Stimulated activated naive CD8-positive, alpha-beta T cell treated with anti-CD3 and anti-CD28 coated beads, Interleukin-15, Interleukin-2, amounts not matched to agents 100 U/mL and 50 U/mL, for 24 hours (primary cell): ENCODE measurements around the gene PIEZO1.

Source experiments
- ATAC-seq: fragments of 150-1000 bp; cut with Tn5 transposase; one replicate; pipeline ENCODE4 v1.10.0; 2021
- DNase-seq: peaks from one replicate; pipeline ENCODE4 v3.0.0; 2021

Gene PIEZO1

DNA sequence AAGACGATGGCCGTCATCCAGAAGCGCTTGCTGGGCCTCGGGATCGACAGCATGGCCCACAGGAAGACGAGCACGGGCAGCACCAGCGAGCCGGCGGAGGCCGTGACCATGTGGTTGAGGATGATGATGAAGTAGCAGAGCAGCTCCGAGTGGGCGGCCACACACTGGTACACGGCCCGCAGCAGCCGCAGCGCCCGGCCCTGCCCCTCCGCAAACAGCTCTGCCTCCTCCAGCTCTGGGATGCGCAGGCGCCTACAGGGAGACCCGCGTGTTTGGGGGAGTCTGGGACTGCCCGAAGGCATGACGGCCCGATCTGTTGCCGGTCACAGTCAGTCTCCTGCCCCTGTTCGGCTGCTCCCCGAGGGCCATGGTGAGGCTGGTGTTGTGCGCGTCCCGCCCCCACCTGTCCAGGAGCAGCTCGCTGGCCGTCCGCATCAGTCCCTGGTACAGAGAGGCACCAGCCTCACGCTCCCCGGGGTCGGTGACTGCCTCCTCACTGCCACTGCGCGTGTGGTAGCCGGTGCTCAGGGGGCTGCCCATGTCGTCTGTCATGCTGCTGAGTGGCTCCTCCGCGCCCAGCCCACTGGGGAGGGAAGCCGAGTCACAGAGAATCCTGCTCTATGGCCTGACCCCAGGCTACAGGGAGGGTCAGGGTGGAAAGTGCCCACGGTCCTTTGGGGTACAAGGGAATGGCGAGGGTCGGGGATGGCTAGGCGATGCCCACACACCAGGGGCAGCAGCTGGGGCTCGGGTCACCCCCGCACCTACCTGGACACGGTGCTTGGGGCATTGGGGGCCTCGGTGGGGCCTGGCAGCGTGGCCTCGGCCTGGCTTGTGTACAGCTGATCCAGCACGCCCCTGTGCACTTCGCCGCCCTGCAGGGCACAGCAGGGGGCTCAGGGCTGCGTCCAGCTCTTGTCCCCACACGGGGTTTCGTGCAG, 62.9 kb downstream of the PIEZO1 start:
- ATAC-seq (no peak), DNase-seq (no peak)

DNA sequence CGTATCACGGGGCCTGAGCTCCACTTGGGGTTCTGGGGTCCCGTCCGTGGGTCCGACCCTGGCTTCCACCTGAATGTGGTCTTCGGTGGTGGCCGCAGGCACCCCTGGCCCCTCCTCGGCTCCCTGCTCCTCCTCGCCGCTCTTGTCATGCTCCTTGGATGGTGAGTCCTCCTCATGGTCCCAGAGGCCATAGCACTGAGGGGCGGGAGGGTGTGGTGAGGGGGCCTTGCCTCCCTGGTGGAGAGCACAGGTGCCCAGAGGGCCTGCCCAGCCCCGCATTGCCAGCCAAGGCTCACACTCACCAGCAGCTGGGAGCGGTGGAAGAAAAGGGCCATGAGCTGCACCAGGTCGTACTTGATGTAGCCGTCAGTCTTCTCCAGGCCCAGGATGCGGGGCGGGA, 63.8 kb downstream of the PIEZO1 start:
- ATAC-seq (no peak), DNase-seq (no peak)

DNA sequence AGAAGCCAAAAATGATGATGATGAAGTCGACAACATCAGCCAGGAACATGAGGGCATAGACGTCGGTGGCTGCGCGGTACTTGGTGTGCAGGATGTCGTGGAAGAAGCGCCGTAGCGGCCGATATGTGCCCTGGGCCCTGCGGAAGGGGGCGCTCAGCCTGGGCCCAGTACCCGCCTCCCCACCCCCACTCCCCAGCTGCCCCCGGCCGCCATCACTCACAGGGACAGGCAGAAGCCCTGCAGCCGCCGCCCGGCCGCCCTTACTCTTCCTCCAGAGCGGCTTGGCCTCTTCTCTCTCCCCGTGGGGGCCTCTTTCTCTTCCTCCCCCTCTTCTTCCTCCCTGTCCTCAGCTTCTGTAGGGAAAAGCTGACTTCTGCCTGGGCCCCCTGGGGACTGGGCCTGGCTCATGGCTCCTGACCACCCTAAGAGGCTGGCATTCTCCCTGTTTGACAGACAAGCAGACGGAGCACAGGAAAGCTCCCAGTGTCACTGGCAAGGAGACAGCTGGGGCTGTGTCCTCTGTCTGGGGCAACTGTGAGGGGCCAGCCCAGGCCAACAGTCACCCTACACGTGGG, 64.5 kb downstream of the PIEZO1 start:
- ATAC-seq, result no peak
- DNase-seq, result no peak

DNA sequence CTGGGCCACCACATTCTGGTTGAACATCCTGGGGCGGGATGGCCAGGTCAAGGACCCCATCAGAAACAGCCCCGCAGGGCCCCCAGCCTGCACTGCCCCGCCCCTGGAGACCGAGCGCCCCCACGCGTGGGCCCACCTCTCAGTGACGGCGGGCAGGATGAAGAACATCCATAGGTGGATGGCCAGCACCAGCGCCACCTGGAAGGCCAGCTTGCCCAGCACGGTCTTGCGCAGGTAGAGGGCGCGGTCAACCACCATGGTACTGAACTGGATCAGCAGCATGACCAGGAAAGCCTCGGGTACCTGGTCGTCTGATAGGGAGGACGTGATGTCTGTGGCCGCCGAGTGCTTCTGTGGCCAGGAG, 65.1 kb downstream of the PIEZO1 start:
- DNase-seq, result no peak
- ATAC-seq, result no peak

DNA sequence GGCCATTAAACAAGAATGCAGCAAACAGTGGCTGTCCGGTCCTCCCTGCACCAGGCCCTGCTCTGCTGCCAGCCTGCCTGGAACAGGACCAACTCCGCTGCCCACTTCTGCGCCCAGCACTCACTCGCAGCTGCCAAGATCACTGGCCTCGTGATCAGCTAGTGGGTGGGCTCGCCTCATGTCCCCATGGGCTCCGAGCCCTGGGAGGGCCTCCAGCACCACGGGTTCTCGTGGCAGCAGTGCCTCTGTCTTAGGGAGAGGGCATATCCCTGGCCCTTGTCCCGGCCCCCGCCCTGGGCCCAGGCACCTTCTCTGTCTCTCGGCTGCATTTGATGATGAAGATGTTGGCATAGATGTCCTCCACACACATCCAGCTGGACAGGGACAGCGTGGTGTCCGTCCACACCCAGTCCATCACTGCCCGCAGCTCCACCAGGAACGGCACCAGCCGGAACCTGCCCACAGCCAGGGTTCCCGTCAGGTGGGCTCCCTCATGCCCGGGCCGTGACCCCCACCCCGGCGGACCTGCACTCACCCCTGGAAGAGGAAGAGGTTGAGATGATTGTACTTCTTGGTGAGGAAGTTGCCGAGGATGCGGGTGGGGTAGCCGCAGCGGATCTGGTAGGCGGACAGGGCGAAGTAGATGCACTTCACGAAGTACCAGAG, 65.6 kb downstream of the PIEZO1 start:
- DNase-seq (no peak), ATAC-seq (no peak)

DNA sequence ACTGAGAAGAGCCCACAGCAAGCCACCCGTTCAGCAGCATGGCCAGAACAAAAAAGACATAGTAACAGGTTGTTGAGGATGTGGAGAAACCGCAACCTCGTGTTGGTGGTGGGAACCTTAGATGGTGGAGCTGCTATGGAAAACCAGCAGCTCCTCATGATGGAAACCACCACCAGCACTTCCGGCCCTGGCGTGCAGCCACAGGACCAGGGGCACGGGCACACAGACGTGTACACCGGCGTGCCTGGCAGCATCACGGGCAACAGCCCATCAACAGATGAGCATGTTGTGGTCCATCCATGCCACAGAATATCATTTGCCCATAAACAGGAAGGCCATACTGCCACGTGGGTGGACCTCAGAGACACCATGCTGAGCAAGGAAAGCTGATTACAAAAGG, 66.8 kb downstream of the PIEZO1 start:
- DNase-seq, result no peak
- ATAC-seq, result no peak

DNA sequence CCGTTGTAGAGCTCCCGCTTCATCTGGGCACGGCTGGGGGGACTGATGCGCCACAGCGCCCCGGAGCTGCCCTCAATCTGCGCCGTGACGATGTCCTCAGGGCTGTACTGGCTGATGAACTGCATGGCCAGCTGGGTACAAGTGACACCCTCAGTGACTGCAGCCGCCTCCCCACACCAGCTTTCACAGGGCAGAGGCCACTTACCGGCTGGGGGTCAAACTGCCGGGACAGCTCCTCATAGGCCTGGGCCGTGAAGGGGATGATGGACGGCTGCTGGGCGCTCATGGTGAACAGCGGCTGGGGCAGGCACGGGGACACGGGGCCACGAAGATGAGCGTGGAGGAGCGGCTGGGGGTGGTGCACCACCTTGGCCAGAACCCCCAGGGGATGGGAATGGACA, 68.4 kb downstream of the PIEZO1 start:
- no peak for ATAC-seq
- no peak for DNase-seq

DNA sequence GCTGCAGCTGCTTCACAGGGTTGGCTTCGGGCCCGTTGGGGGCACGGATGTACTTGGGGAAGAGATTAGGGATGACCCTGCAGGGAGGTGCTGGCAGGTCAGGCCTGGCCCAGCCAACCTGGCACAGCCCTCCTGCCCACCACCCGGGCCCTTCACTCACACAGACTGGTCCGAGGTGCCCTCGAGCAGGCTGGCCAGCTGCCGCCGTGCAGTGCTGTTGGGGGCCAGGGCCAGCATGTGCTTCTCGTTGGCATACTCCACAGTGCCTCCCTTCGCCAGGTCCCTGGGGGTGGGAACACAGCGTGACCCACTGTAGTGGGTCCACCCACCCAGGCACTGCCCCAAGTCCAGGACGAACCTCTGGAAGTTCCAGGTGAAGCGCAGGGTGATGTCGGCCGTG, 68.8 kb downstream of the PIEZO1 start:
- ATAC-seq (no peak), DNase-seq (no peak)

DNA sequence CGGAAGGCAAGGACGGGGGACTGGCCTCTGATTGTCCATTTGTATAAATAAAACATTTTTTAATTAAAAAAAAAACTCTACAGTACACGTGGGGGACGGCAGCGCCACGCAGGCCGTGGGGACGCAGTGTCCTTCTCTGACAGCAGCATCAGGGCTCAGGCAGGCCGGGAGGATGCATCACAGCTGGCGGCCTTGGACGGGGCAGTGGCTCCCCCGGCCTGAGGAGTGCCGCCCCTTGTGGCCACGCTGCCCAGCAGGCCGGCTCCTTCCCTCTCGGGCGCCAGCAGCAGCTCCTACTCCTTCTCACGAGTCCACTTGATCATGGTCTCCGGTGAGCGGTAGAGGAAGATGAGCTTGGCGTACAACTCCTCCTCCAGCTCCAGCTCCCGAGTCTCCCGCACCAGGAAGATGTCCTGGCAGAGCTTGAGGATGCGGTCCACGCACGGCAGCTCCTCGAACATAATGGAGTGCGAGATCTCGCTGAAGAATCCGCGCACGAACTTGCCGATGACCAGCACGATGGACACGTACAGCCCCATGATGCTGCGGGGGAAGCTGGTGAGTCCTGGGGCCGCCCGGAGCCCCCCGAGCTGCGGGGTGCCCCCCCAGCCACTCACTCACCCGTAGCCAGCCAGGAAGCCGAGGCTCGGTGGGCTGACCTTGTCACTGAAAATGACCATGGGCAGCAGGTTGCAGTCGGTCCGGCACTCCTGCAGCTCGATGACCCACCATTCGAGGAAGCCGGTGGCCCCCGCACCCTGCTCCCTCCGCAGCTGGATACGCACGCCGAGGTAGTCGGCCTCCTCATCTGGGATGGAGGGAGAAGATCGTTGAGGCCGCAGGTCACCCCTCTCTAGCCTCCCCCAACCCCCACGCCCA, 69.5 kb downstream of the PIEZO1 start:
- no peak for ATAC-seq
- no peak for DNase-seq

DNA sequence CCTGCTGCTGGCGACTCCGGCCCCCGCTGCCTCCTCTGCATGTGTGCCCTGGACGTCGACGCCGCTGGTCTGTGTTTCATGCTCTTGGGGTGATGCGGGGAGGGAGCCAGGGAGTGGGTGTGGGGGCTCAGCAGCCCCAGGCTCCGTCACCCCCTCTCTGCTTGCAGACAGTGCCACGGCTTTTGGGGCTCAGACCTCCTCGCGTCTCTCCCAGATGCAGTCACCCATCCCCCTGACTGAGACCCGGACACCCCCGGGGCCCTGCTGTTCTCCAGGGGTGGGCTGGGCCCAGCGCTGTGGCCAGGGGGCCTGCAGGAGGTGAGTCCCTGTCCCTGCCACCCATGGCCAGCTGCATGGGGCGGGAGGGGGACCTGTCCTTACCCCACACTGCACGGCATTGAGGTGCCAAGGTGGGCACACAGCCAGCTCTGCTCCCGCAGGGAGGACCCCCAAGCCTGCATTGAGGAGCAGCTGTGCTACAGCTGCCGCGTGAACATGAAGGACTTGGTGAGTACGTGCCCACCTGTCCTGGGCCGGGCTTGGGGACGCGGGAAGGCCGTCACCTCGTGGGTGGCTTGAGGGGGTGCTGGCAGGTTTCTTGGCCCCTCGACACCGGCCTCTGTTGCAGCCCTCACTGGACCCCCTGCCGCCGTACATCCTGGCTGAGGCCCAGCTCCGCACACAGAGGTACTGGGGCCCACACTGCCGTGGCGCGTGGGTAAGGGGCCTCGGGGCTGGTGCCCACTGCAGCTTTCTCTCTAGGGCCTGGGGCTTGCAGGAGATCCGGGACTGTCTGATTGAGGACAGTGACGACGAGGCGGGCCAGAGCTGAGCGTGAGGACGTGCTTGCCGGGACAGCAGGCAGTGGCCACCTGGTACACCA, 70.4 kb downstream of the PIEZO1 start:
- no peak for ATAC-seq

DNA sequence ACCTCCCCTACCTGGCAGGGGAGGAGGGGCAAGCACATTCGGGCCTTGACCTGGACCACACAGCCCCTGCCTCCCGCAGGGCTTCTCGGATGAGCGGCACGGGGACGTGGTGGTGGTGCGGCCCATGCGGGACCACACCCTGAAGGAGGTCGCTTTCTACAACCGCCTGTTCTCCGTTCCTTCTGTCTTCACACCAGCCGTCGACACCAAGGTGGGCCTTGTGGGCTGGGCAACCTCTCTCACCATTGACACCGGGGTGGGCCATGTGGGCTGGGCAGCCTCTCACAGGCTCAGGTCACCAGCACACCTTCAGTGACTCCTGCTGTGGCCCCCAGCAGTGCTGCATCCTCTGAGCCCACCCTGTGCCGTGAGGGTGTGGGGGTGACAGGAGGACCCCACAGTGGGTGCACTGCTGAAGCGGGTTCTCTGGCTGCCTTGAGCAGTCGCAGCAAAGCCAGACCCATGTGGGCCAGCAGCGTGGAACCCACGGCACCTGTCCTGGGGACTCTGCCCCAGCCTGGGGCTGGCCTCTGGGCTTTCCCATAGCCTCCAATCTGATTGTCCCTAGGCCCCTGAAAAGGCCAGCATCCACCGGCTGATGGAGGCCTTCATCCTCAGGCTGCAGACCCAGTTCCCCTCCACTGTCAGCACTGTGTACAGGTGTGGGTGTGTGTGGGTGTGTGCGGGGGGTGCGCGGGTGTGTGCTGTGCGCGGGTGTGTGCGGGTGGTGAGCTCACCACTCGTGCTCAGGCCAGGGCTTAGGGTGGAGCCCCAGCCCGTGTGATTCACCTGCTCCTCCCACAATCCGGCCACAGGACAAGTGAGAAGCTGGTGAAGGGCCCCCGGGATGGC, 71.2 kb downstream of the PIEZO1 start:
- ATAC-seq (peak; percentile 7), DNase-seq (no peak)

More for the DNA sequence above, 70.4 kb downstream of the PIEZO1 start:
- DNase-seq, result no peak

DNA sequence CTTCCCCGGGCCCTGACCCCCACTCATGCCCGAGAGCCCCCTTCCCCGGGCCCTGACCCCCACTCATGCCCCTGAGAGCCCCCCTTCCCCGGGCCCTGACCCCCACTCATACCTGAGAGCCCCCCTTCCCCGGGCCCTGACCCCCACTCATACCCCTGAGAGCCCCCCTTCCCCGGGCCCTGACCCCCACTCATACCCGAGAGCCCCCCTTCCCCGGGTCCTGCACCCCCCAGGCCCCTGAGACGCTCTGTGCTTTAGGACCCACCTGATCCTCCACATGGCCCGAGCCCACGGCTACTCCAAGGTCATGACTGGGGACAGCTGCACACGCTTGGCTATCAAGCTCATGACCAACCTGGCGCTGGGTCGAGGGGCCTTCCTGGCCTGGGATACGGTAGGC, 72.0 kb downstream of the PIEZO1 start:
- DNase-seq, result no peak
- ATAC-seq, result no peak

DNA sequence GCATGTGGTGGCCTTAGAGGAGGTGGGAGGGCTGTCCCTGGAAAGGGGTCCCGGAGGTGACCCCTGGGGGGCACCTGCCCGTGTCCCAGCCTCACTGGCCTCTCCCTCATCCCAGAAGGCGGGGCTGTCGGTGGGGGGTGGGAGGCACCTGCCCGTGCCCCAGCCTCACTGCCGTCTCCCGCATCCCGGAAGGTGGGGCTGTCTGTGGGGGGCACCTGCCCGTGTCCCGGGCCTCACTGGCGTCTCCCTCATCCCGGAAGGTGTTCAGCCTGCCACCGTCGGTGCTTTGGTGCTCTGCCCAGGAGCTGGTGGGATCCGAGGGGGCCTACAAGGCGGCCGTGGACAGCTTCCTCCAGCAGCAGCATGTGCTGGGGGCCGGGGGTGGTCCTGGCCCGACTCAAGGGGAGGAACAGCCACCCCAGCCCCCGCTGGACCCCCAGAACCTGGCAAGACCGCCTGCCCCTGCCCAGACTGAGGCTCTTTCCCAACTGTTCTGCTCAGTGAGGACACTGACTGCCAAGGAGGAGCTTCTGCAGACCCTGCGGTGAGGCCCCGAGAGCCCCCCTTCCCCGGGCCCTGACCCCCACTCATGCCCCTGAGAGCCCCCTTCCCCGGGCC, 72.5 kb downstream of the PIEZO1 start:
- DNase-seq (no peak), ATAC-seq (no peak)

DNA sequence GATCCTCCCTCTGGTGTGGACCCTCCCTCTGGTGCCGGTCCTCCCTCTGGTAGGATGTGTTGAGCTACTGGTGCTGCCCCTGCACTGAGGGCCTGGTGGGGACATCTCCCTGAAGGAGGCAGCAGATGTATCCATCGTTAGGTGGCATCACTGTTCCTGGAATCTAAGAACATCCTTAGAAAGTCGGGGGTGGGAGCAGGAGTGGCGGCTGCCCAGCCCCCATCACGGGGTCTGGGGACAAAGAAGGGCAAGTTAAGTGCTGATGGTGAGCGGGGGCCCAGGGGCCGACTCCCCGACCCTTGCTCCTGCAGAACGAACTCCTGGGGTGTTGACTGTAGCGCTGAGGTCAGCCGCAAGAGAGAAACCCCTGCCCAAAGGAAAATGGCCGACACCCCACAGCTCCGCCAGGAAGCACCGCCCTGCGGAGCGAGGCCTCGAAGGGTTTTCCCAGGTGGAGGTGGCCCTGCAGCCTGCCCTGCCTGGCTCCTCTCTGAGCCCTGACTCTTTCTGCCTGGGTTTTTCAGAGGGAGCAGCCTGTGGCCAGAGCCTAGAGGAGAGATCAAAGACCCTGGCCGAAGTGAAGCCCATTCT, 73.2 kb downstream of the PIEZO1 start:
- ATAC-seq (no peak), DNase-seq (no peak)

DNA sequence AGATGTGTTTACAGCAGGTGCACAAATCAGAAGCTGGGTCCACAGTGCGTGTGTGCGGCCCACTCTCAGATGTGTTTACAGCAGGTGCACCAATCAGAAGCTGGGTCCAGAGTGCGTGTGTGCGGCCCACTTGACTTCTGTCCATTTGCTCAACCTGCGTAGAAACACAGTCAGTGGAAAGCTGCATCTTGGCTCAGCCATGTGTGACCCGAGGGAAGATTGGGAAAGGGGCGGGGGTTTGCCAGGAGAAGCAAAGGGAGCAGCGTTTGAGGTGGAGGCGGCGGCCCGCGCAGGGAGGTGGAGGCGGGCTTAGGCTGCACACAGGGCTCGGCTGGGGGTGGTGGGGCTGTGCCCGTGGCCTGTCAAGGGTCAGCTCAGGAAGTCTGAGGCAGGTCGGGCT, 74.5 kb downstream of the PIEZO1 start:
- DNase-seq, result no peak

DNA sequence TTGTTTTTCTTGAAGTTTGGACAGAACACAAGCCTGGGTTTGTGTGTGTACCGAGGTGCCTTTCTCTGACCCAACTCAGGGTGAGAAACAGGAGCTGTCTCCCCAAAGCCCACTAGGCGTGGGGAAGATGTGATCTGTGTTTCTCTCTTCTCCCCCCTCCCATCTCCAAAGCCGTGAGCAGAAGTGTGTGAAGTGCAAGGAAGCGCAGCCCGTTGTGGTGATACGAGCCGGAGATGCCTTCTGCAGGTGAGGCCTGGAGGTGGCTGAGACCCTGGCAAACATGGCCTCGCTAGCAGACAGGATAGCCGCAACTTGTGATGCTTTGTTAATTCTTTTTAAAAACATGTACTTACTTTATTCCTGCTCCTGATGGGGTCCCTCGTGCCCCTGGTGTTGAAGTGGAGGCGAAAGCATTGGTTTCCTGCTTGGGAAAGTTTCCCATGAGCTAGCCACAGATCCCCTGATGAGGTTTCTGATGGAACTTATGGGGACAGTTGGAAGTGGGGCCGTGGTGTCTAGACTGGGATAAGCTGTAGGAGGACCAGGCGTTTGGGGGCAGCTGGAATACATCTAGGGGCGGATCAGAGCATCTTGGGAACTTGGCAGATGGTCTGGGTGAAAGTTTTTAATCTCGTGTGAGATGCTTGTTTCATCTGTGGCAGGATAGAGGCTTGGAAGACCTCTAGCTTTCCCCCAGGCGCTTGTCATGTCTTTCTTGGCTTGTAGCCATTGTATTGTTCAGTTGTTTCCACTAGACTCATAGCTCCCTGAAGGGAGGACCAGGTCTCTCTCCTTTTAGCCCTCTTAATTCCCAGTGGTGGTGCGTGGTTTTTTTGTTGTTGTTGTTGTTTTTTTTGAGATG, 77.8 kb downstream of the PIEZO1 start:
- ATAC-seq (no peak), DNase-seq (no peak)

More for the DNA sequence above, 74.5 kb downstream of the PIEZO1 start:
- ATAC-seq, result no peak

DNA sequence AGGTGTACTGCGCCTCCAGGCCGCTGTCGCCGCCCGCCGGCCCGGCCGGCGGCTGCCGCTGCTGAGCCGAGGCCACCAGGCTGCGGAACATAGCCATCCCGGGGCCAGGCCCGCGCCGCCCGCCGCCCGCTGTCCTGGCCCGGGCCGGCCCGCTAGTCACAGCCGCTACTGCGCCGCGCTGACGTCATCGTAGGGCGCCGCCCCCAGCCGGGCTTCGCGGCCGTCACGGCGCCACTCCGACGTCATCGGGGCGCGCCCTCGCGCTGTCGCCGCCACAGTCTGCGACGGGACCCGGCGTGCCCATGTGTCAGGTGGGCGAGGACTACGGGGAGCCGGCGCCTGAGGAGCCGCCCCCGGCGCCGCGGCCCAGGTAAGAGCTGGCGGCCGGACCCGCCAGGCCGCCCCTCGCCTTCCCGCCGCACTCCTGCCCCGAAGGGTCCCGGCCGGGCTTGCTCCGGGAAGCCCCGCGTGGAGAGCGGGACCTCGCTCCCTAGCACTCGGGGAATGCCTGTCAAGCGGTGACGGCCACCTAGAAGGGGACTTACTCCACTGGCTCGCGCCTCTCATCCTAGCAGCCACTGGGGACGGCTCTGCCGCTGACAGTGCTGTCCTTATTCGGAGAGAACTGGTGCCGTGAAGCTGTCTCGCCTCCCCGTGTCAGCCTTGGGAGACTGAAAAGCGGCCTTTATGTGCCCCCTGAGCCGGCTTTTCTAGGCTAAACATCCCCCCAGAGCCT, 78.6 kb downstream of the PIEZO1 start, which contains the start of the genes CTU2 and RNF166:
Gene CTU2, plus strand, starts transcription at position 275 of the 736 bp plus-strand sequence. Its CDS starts 28 bp downstream, at position 303.
Gene RNF166, minus strand, starts transcription at position 180 of the 736 bp plus-strand sequence. Its CDS starts 83 bp downstream, at position 97.
- peak; percentile 71 for ATAC-seq
- peak; percentile 98 for DNase-seq
